B cell (primary cell): ENCODE results near the gene RPP40. TPM values are rescaled to one million over a fixed set of nuclear protein-coding genes. Genes with fewer than 3 reads are reported as not detected.

Experiments used
- ATAC-seq: fragments of 200-7000 bp; cut with Tn5 transposase; one replicate; pipeline ENCODE4 v1.10.0; 2021; ENCODE audit warnings: low read depth, mild to moderate bottlenecking, moderate number of reproducible peaks, moderate library complexity
- CTCF ChIA-PET: fragments of 350-600 bp; sonication (Branson Sonifier 250); formaldehyde crosslinking; loops from one replicate; lab custom pipeline; 2021; ENCODE audit warnings: antibody characterized with exemption, inconsistent platforms; lab: Charles Lee
- POLR2A ChIA-PET: fragments of 350-600 bp; sonication (Branson Sonifier 250); formaldehyde crosslinking; loops from one replicate; lab custom pipeline; 2021; ENCODE audit warnings: antibody characterized with exemption; lab: Charles Lee
- DNase-seq: peaks from one replicate; pipeline ENCODE4 v3.0.0; 2013
- H2AFZ ChIP-seq: 2 replicates; pipeline ENCODE4 v1.6.1; 2012; ENCODE audit warnings: mild to moderate bottlenecking, low read depth, low read length; ENCODE audit not compliant: insufficient read depth, poor library complexity, severe bottlenecking
- H3K27ac ChIP-seq, 2 donors: 1 replicate in 1 of 2; 2 replicates in 1 of 2; pipeline ENCODE4 v1.5.1; 2012 to 2013; ENCODE audit warnings: low read length in 2 of 2, mild to moderate bottlenecking in 2 of 2, moderate library complexity in 1 of 2
- H3K27me3 ChIP-seq, 4 experiments: fragments of 200-600 bp in 1 of 4; sonication (generic) in 1 of 4; replicated peaks in 1 of 4; 1 replicate in 2 of 4; 2 replicates in 2 of 4; pipeline versions ENCODE4 v1.6.1 to v1.7.0; 2013 to 2016; ENCODE audit warnings: low read length in 3 of 4, mild to moderate bottlenecking in 2 of 4, mixed read lengths in 1 of 4, moderate library complexity in 1 of 4; ENCODE audit not compliant: insufficient read depth in 4 of 4, control insufficient read depth in 3 of 4; ENCODE audit errors: control extremely low read depth in 1 of 4
- H3K36me3 ChIP-seq, 2 experiments: replicated peaks in 1 of 2; 1 replicate in 1 of 2; 2 replicates in 1 of 2; pipeline versions ENCODE4 v1.6.1 to v1.7.1; 2013; ENCODE audit warnings: low read length in 1 of 2; ENCODE audit not compliant: insufficient read depth in 2 of 2, control insufficient read depth in 1 of 2; ENCODE audit errors: control extremely low read depth in 1 of 2, extremely low read depth in 1 of 2
- H3K4me1 ChIP-seq, 2 donors: fragments of 200-600 bp in 1 of 2; sonication (generic) in 1 of 2; 1 replicate in 1 of 2; 2 replicates in 1 of 2; pipeline versions ENCODE4 v1.5.1 to v1.6.1; 2013 to 2017; ENCODE audit warnings: low read length in 2 of 2; ENCODE audit not compliant: control insufficient read depth in 2 of 2, insufficient read depth in 2 of 2
- H3K4me2 ChIP-seq: replicated peaks from 2 replicates; pipeline ENCODE3; 2012; ENCODE audit warnings: mild to moderate bottlenecking, low read depth, low read length; ENCODE audit not compliant: poor library complexity, severe bottlenecking
- H3K4me3 ChIP-seq, 5 experiments: fragments of 200-600 bp in 1 of 5; sonication (generic) in 1 of 5; 1 replicate in 3 of 5; 2 replicates in 2 of 5; pipeline versions ENCODE4 v1.5.1 to v1.7.0; 2011 to 2016; ENCODE audit warnings: low read length in 4 of 5, mild to moderate bottlenecking in 4 of 5, low read depth in 2 of 5, control low read depth in 1 of 5, moderate library complexity in 1 of 5; ENCODE audit not compliant: insufficient read depth in 1 of 5; ENCODE audit errors: control extremely low read depth in 1 of 5, extremely low read depth in 1 of 5
- H3K79me2 ChIP-seq: fragments of 200-600 bp; sonication (generic); one replicate; pipeline ENCODE4 v1.6.0; 2016; ENCODE audit warnings: low read length; ENCODE audit not compliant: control insufficient read depth, insufficient read depth
- H3K9ac ChIP-seq: fragments of 200-600 bp; sonication (generic); 2 replicates; pipeline ENCODE4 v1.6.1; 2017; ENCODE audit warnings: mild to moderate bottlenecking, low read length, moderate library complexity
- H3K9me3 ChIP-seq, 3 donors: one replicate each; pipeline versions ENCODE4 v1.6.1 to v1.7.1; 2013; ENCODE audit warnings: low read length in 2 of 3; ENCODE audit not compliant: control insufficient read depth in 2 of 3, insufficient read depth in 1 of 3; ENCODE audit errors: control extremely low read depth in 1 of 3
- H4K20me1 ChIP-seq: 2 replicates; pipeline ENCODE4 v1.6.0; 2012; ENCODE audit warnings: mild to moderate bottlenecking, low read length; ENCODE audit not compliant: insufficient read depth, control insufficient read depth, poor library complexity, severe bottlenecking
- H3K27ac Mint-ChIP-seq: one replicate; pipeline ENCODE4 v1.8.0; 2021; ENCODE audit warnings: mixed read lengths
- H3K27me3 Mint-ChIP-seq: one replicate; pipeline ENCODE4 v1.8.0; 2021; ENCODE audit warnings: mixed read lengths
- H3K4me1 Mint-ChIP-seq: one replicate; pipeline ENCODE4 v1.8.0; 2021; ENCODE audit warnings: mixed read lengths
- H3K4me3 Mint-ChIP-seq: one replicate; pipeline ENCODE4 v1.8.0; 2021; ENCODE audit warnings: mixed read lengths
- H3K9me3 Mint-ChIP-seq: one replicate; pipeline ENCODE4 v1.8.0; 2022; ENCODE audit warnings: mixed read lengths; ENCODE audit not compliant: insufficient read depth
- EZH2 ChIP-seq: IDR thresholded peaks from 2 replicates; pipeline ENCODE4 v1.6.1; 2012; ENCODE audit warnings: borderline replicate concordance, low read depth, mild to moderate bottlenecking, moderate library complexity, low read length; ENCODE audit not compliant: insufficient read depth, poor library complexity, severe bottlenecking
- WGBS: methylation state at CpG from one replicate; pipeline ENCODE4 v1.1.5; 2013; ENCODE audit warnings: missing lambda C conversion rate; ENCODE audit not compliant: insufficient coverage; 5-methylcytosine and 5-hydroxymethylcytosine counted together
- intact Hi-C: fragments of 100-400 bp; cut with micrococcal nuclease; formaldehyde crosslinking; loops from one replicate; pipeline ENCODE4 v1.10.0; 2022
- polyA plus RNA-seq: library from polyadenylated mRNA; depleted of rRNA; stranded (reverse); fragments of >200 nt; gene quantifications from 2 replicates; pipeline ENCODE4 v1.2.3, GENCODE V29; 2012
- total RNA-seq, 2 donors: library from RNA; stranded (reverse); fragments of 120-200 nt in 1 of 2; gene quantifications; 1 replicate in 1 of 2; 2 replicates in 1 of 2; pipeline versions ENCODE4 v1.2.3 to v1.2.4, GENCODE V29; 2013 to 2022
- TF ChIP-seq, protein P1 (sequence below): fragments of 200-600 bp; IDR thresholded peaks from one replicate; pipeline ENCODE4 v1.8.0; 2022; ENCODE audit warnings: antibody characterized with exemption, mild to moderate bottlenecking

RPP40 gene
- total and polyA plus RNA-seq, 2 donors (not counting 1 experiment from before 2014, with no cell fraction given): 2.7 to 3.8 TPM

DNA sequence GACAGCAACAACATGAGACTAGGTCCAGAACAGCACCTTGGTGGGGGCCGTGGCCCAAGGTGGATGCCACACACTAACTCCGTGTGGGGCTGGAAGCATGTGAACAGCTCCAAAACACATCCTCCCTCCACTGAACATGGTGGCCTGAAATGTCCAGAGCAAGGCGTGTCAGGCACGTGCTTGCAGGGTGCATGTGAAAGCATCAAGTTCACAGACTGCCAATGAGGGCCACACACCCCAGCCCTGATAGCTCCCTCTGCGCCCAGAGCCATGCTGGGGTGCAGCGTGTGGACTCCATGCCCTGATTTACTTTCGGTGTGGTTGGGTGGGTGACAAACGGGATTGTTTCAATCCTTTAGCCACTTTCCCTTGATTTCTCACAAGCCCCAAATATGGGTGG, 20.1 kb upstream of the RPP40 start:
- no peaks in the 10 kb centered on the region for H4K20me1 ChIP-seq
- no peak overlapping the region for H3K4me3 ChIP-seq
- H3K36me3 ChIP-seq: peaks cover 0 to 2% of the 10 kb centered on the region in 2 experiments
- ChIA-PET POLR2A (no interaction called here), CTCF (no interaction called here)
- no peak for ATAC-seq
- intact Hi-C loops: no loop called here
- H2AFZ ChIP-seq: no peak overlapping the region
- H3K4me2 ChIP-seq: no peak overlapping the region
- H3K27me3 Mint-ChIP-seq: peaks cover 4% of the 10 kb centered on the region
- WGBS: 94% methylated on average over 7 of the region's 8 CpGs
- H3K4me1 Mint-ChIP-seq: peaks cover 12% of the 10 kb centered on the region
- TF ChIP-seq EZH2: no peak
- TF ChIP-seq, protein P1, sequence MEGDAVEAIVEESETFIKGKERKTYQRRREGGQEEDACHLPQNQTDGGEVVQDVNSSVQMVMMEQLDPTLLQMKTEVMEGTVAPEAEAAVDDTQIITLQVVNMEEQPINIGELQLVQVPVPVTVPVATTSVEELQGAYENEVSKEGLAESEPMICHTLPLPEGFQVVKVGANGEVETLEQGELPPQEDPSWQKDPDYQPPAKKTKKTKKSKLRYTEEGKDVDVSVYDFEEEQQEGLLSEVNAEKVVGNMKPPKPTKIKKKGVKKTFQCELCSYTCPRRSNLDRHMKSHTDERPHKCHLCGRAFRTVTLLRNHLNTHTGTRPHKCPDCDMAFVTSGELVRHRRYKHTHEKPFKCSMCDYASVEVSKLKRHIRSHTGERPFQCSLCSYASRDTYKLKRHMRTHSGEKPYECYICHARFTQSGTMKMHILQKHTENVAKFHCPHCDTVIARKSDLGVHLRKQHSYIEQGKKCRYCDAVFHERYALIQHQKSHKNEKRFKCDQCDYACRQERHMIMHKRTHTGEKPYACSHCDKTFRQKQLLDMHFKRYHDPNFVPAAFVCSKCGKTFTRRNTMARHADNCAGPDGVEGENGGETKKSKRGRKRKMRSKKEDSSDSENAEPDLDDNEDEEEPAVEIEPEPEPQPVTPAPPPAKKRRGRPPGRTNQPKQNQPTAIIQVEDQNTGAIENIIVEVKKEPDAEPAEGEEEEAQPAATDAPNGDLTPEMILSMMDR: no peak
- no peak overlapping the region for H3K27ac ChIP-seq
- no peaks in the 10 kb centered on the region for H3K9me3 Mint-ChIP-seq
- no peak overlapping the region for H3K4me3 Mint-ChIP-seq
- H3K79me2 ChIP-seq: no peaks in the 10 kb centered on the region
- H3K27me3 ChIP-seq: peaks cover 0 to 24% (median 4%) of the 10 kb centered on the region in 4 experiments
- no peak for DNase-seq
- peaks cover 9 to 12% of the 10 kb centered on the region in 2 donors for H3K4me1 ChIP-seq
- no peak overlapping the region for H3K27ac Mint-ChIP-seq
- no peak overlapping the region for H3K9ac ChIP-seq
- peaks cover 0 to 8% (median 0%) of the 10 kb centered on the region in 3 donors for H3K9me3 ChIP-seq

DNA sequence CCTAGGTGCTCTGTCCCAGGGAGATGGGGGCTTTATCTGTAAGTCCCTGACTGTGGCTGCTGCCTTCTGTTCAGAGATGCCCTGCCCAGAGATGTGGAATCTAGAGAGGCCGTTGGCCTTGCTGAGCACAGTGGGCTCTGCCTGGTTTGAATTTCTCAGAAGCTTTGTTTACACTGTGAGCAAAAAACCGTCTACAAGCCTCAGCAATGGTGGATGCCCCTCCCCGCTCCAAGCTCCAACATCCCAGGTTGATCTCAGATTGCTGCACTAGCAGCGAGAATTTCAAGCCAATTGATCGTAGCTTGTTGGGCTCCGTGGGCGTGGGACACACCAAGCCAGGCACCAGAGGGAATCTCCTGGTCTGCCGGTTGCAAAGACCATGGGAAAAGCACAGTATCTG, 16.3 kb upstream of the RPP40 start:
- POLR2A ChIA-PET: no interaction called here

More for the DNA sequence above, 16.3 kb upstream of the RPP40 start:
- H3K9me3 Mint-ChIP-seq: peaks cover 3% of the 10 kb centered on the region
- no peak overlapping the region for H3K4me3 ChIP-seq
- no peaks in the 10 kb centered on the region for H3K4me1 ChIP-seq
- H3K36me3 ChIP-seq: peaks cover 0 to 2% of the 10 kb centered on the region in 2 experiments
- peaks cover 0 to 9% (median 0%) of the 10 kb centered on the region in 4 experiments for H3K27me3 ChIP-seq
- no peaks in the 10 kb centered on the region for H3K4me1 Mint-ChIP-seq
- no peaks in the 10 kb centered on the region for H4K20me1 ChIP-seq
- H3K9me3 ChIP-seq: peaks cover 0 to 12% (median 0%) of the 10 kb centered on the region in 3 donors
- WGBS: 97% methylated on average over 7 of the region's 8 CpGs
- H2AFZ ChIP-seq: no peak overlapping the region
- ATAC-seq (no peak), DNase-seq (no peak)
- intact Hi-C loops: no loop called here
- no peaks in the 10 kb centered on the region for H3K79me2 ChIP-seq
- no peak overlapping the region for H3K4me3 Mint-ChIP-seq
- peaks cover 4% of the 10 kb centered on the region for H3K27me3 Mint-ChIP-seq
- TF ChIP-seq EZH2: no peak
- TF ChIP-seq, protein P1: no peak
- H3K27ac Mint-ChIP-seq: no peak overlapping the region
- H3K27ac ChIP-seq: no peak overlapping the region
- H3K4me2 ChIP-seq: no peak overlapping the region
- CTCF ChIA-PET: interaction anchor here (1.6 kb wide), 1 partner anchor 11 kb away, joined by 5 read pairs; no protein-coding TSS in a partner anchor
- H3K9ac ChIP-seq: no peak overlapping the region
